Stomach smooth muscle (tissue), 2 donors: ENCODE results near the gene MAPT.

Experiments
- H3K27ac ChIP-seq: one replicate; pipeline ENCODE4 v1.7.0; 2013; ENCODE audit warnings: mild to moderate bottlenecking, low read length, inconsistent platforms
- H3K27me3 ChIP-seq, 2 donors: one replicate each; pipeline ENCODE4 v1.7.0; 2013; ENCODE audit warnings: low read length in 2 of 2; ENCODE audit not compliant: insufficient read depth in 2 of 2, control insufficient read depth in 1 of 2
- H3K36me3 ChIP-seq, 2 donors: one replicate each; pipeline ENCODE4 v1.7.0; 2013; ENCODE audit warnings: low read length in 2 of 2; ENCODE audit not compliant: control insufficient read depth in 2 of 2, insufficient read depth in 2 of 2
- H3K4me1 ChIP-seq: one replicate; pipeline ENCODE4 v1.7.0; 2013; ENCODE audit warnings: low read length; ENCODE audit not compliant: control insufficient read depth, insufficient read depth
- H3K4me3 ChIP-seq, 2 donors: one replicate each; pipeline ENCODE4 v1.7.0; 2013; ENCODE audit warnings: low read length in 2 of 2
- H3K9ac ChIP-seq, 2 donors: one replicate each; pipeline ENCODE4 v1.7.0; 2013; ENCODE audit warnings: low read length in 2 of 2, mild to moderate bottlenecking in 1 of 2
- H3K9me3 ChIP-seq, 2 donors: one replicate each; pipeline ENCODE4 v1.7.0; 2013; ENCODE audit warnings: low read length in 2 of 2; ENCODE audit not compliant: control insufficient read depth in 2 of 2
- donor health status: healthy.
- donor health status: Pancreatic carcinoma.

The MAPT gene

GRCh38 chr17:45850011-45850410, 44.3 kb upstream of the MAPT start:
- Histone ChIP-seq H3K27ac (no peak overlapping the region), H3K36me3 (no peaks in the 10 kb centered on the region), H3K4me3 (no peak overlapping the region), H3K4me1 (peaks cover 5% of the 10 kb centered on the region), H3K27me3 (peaks cover 14 to 16% of the 10 kb centered on the region in 2 donors), H3K9ac (no peak overlapping the region), H3K9me3 (no peaks in the 10 kb centered on the region)

- Histone ChIP-seq H3K9ac (no peak overlapping the region), H3K36me3 (no peaks in the 10 kb centered on the region), H3K4me3 (no peak overlapping the region), H3K27me3 (peaks cover 14 to 16% of the 10 kb centered on the region in 2 donors), H3K9me3 (no peaks in the 10 kb centered on the region), H3K27ac (no peak overlapping the region), H3K4me1 (peaks cover 5% of the 10 kb centered on the region)
Measured at GRCh38 chr17:45850468-45850867, 43.9 kb upstream of the MAPT start.

GRCh38 chr17:45851022-45851421, 43.3 kb upstream of the MAPT start:
- no peaks in the 10 kb centered on the region for H3K9me3 ChIP-seq
- no peaks in the 10 kb centered on the region for H3K36me3 ChIP-seq
- no peak overlapping the region for H3K27ac ChIP-seq
- H3K9ac ChIP-seq: no peak overlapping the region
- no peak overlapping the region for H3K4me3 ChIP-seq
- H3K4me1 ChIP-seq: peaks cover 5% of the 10 kb centered on the region
- H3K27me3 ChIP-seq: peaks cover 14 to 16% of the 10 kb centered on the region in 2 donors

- Histone ChIP-seq H3K4me1 (peaks cover 5% of the 10 kb centered on the region), H3K4me3 (no peak overlapping the region), H3K27me3 (peaks cover 14 to 16% of the 10 kb centered on the region in 2 donors), H3K36me3 (no peaks in the 10 kb centered on the region), H3K9me3 (no peaks in the 10 kb centered on the region), H3K9ac (no peak overlapping the region), H3K27ac (no peak overlapping the region)
Measured at GRCh38 chr17:45851464-45851863, 42.9 kb upstream of the MAPT start.

- Histone ChIP-seq H3K9ac (no peak overlapping the region), H3K4me1 (peaks cover 5% of the 10 kb centered on the region), H3K27me3 (peaks cover 14 to 16% of the 10 kb centered on the region in 2 donors), H3K27ac (no peak overlapping the region), H3K36me3 (no peaks in the 10 kb centered on the region), H3K4me3 (no peak overlapping the region), H3K9me3 (no peaks in the 10 kb centered on the region)
Measured at GRCh38 chr17:45851873-45852272, 42.5 kb upstream of the MAPT start.

GRCh38 chr17:45852535-45853297, 41.6 kb upstream of the MAPT start:
- no peak overlapping the region for H3K9ac ChIP-seq
- H3K4me3 ChIP-seq: peak overlapping the region in 1 of 2 donors; percentile 29
- peaks cover 5% of the 10 kb centered on the region for H3K4me1 ChIP-seq
- no peaks in the 10 kb centered on the region for H3K9me3 ChIP-seq
- H3K36me3 ChIP-seq: no peaks in the 10 kb centered on the region
- H3K27me3 ChIP-seq: peaks cover 14% of the 10 kb centered on the region in 2 donors
- no peak overlapping the region for H3K27ac ChIP-seq

- Histone ChIP-seq H3K36me3 (no peaks in the 10 kb centered on the region), H3K9ac (no peak overlapping the region), H3K4me1 (no peaks in the 10 kb centered on the region), H3K4me3 (no peak overlapping the region), H3K9me3 (no peaks in the 10 kb centered on the region), H3K27ac (no peak overlapping the region), H3K27me3 (peaks cover 14 to 15% of the 10 kb centered on the region in 2 donors)
Measured at GRCh38 chr17:45854209-45854608, 40.1 kb upstream of the MAPT start.

- Histone ChIP-seq H3K27me3 (peaks cover 14 to 15% of the 10 kb centered on the region in 2 donors), H3K4me1 (peaks cover 1% of the 10 kb centered on the region), H3K9me3 (no peaks in the 10 kb centered on the region)
Measured at GRCh38 chr17:45855691-45856336, 38.5 kb upstream of the MAPT start.

GRCh38 chr17:45857977-45858708, 36.2 kb upstream of the MAPT start:
- H3K27me3 ChIP-seq: peaks cover 3 to 5% of the 10 kb centered on the region in 2 donors

More at GRCh38 chr17:45855691-45856336, 38.5 kb upstream of the MAPT start:
- no peak overlapping the region for H3K9ac ChIP-seq
- H3K27ac ChIP-seq: no peak overlapping the region
- no peak overlapping the region for H3K4me3 ChIP-seq
- no peaks in the 10 kb centered on the region for H3K36me3 ChIP-seq

GRCh38 chr17:45861165-45861564, 33.2 kb upstream of the MAPT start:
- Histone ChIP-seq H3K36me3 (no peaks in the 10 kb centered on the region), H3K9ac (no peak overlapping the region), H3K4me1 (peaks cover 6% of the 10 kb centered on the region), H3K27me3 (peaks cover 4 to 20% of the 10 kb centered on the region in 2 donors), H3K4me3 (no peak overlapping the region), H3K27ac (no peak overlapping the region), H3K9me3 (no peaks in the 10 kb centered on the region)

More at GRCh38 chr17:45857977-45858708, 36.2 kb upstream of the MAPT start:
- Histone ChIP-seq H3K4me3 (no peak overlapping the region), H3K4me1 (peaks cover 6% of the 10 kb centered on the region), H3K9ac (no peak overlapping the region), H3K9me3 (no peaks in the 10 kb centered on the region), H3K27ac (no peak overlapping the region), H3K36me3 (no peaks in the 10 kb centered on the region)
